HAP-1 (cell line): ENCODE data around the gene C16orf96.
A peak's percentile ranks its signal among the peaks of the same experiment; 100 is the strongest.

Experiments used
- DNase-seq, 2 experiments: peaks; one replicate each; pipeline ENCODE4 v3.0.0-alpha.2; 2016 to 2020; ENCODE audit warnings: low spot score in 2 of 2
- H3K27me3 ChIP-seq: fragments of 250-450 bp; sonication (Bioruptor Pico); 2 replicates; pipeline ENCODE4 v1.5.1; 2020; ENCODE audit warnings: low read depth, mild to moderate bottlenecking, moderate library complexity
- H3K36me3 ChIP-seq: fragments of 250-450 bp; sonication (Bioruptor Pico); replicated peaks from 2 replicates; pipeline ENCODE4 v1.5.1; 2020; ENCODE audit warnings: mild to moderate bottlenecking
- H3K4me1 ChIP-seq: fragments of 250-450 bp; sonication (Bioruptor Pico); 2 replicates; pipeline ENCODE4 v1.5.1; 2020; ENCODE audit warnings: mild to moderate bottlenecking
- H3K4me3 ChIP-seq: fragments of 250-450 bp; sonication (Bioruptor Pico); 2 replicates; pipeline ENCODE4 v1.5.1; 2020; ENCODE audit warnings: mild to moderate bottlenecking, moderate library complexity
- H3K9me3 ChIP-seq: fragments of 250-450 bp; sonication (Bioruptor Pico); 2 replicates; pipeline ENCODE4 v1.5.1; 2020; ENCODE audit warnings: mild to moderate bottlenecking, moderate library complexity
- in situ Hi-C: fragments of 300-500 bp; cut with MboI; formaldehyde crosslinking; loops from 3 replicates; pipeline ENCODE4 v1.14.3; 2020; ENCODE audit warnings: low sequenced_read_pairs, inconsistent platforms, mixed read lengths

The C16orf96 gene

GRCh38 chr16:4515611-4516233 is 40.4 kb upstream of the C16orf96 start:
- Histone ChIP-seq H3K4me1 (no peaks in the 10 kb centered on the region; the same call in 1 of the 2 replicates), H3K9me3 (no peaks in the 10 kb centered on the region), H3K4me3 (no peak overlapping the region), H3K36me3 (peaks cover 20% of the 10 kb centered on the region), H3K27me3 (no peaks in the 10 kb centered on the region)
- in situ Hi-C loops = loop anchor here (5.0 to 10.0 kb wide), 2 partner anchors 72 to 439 kb away; partner anchors contain the start of gene SEC14L5
- no peak for DNase-seq

GRCh38 chr16:4517812-4518680 is 38.1 kb upstream of the C16orf96 start:
- Histone ChIP-seq H3K4me3 (no peak overlapping the region), H3K4me1 (no peaks in the 10 kb centered on the region; the same call in 1 of the 2 replicates), H3K27me3 (no peaks in the 10 kb centered on the region), H3K36me3 (no peaks in the 10 kb centered on the region; the same call in 1 of the 2 replicates), H3K9me3 (no peaks in the 10 kb centered on the region)
- peak; percentile 27 to 65 for DNase-seq
- in situ Hi-C loops = loop anchor here (5.0 to 10.0 kb wide), 2 partner anchors 69 to 437 kb away; partner anchors contain the start of gene SEC14L5

- in situ Hi-C loops = loop anchor here (5.0 to 10.0 kb wide), 2 partner anchors 68 to 435 kb away; partner anchors contain the start of gene SEC14L5
- no peaks in the 10 kb centered on the region; the same call in 1 of the 2 replicates for H3K4me1 ChIP-seq
Measured at GRCh38 chr16:4519274-4520058, 36.7 kb upstream of the C16orf96 start.

GRCh38 chr16:4520913-4521312 is 35.2 kb upstream of the C16orf96 start:
- H3K9me3 ChIP-seq = no peaks in the 10 kb centered on the region
- H3K36me3 ChIP-seq = no peaks in the 10 kb centered on the region; the same call in 1 of the 2 replicates
- in situ Hi-C loops = no loop called here
- no peak for DNase-seq
- no peaks in the 10 kb centered on the region; the same call in 1 of the 2 replicates for H3K4me1 ChIP-seq
- H3K4me3 ChIP-seq = no peak overlapping the region
- H3K27me3 ChIP-seq = no peaks in the 10 kb centered on the region

More at GRCh38 chr16:4519274-4520058, 36.7 kb upstream of the C16orf96 start:
- no peaks in the 10 kb centered on the region; the same call in 1 of the 2 replicates for H3K36me3 ChIP-seq
- H3K4me3 ChIP-seq = no peak overlapping the region
- DNase-seq = no peak
- no peaks in the 10 kb centered on the region for H3K27me3 ChIP-seq
- H3K9me3 ChIP-seq = no peaks in the 10 kb centered on the region

GRCh38 chr16:4522051-4522581 is 34.0 kb upstream of the C16orf96 start:
- H3K36me3 ChIP-seq = no peaks in the 10 kb centered on the region; the same call in 1 of the 2 replicates
- in situ Hi-C loops = no loop called here

GRCh38 chr16:4523686-4524085 is 32.5 kb upstream of the C16orf96 start:
- in situ Hi-C loops = no loop called here
- H3K4me1 ChIP-seq = no peaks in the 10 kb centered on the region
- H3K27me3 ChIP-seq = no peaks in the 10 kb centered on the region
- H3K36me3 ChIP-seq = no peaks in the 10 kb centered on the region; the same call in 1 of the 2 replicates
- H3K4me3 ChIP-seq = no peak overlapping the region
- DNase-seq = no peak
- H3K9me3 ChIP-seq = no peaks in the 10 kb centered on the region

More at GRCh38 chr16:4522051-4522581, 34.0 kb upstream of the C16orf96 start:
- H3K4me3 ChIP-seq = no peak overlapping the region
- H3K4me1 ChIP-seq = no peaks in the 10 kb centered on the region
- H3K9me3 ChIP-seq = no peaks in the 10 kb centered on the region
- no peak for DNase-seq
- H3K27me3 ChIP-seq = no peaks in the 10 kb centered on the region

- H3K36me3 ChIP-seq = no peaks in the 10 kb centered on the region; the same call in 1 of the 2 replicates
- DNase-seq = no peak
- in situ Hi-C loops = no loop called here
Measured at GRCh38 chr16:4524571-4524970, 31.6 kb upstream of the C16orf96 start.

GRCh38 chr16:4525069-4525468 is 31.1 kb upstream of the C16orf96 start:
- Histone ChIP-seq H3K4me1 (no peaks in the 10 kb centered on the region), H3K27me3 (no peaks in the 10 kb centered on the region), H3K9me3 (no peaks in the 10 kb centered on the region)

More at GRCh38 chr16:4524571-4524970, 31.6 kb upstream of the C16orf96 start:
- Histone ChIP-seq H3K4me1 (no peaks in the 10 kb centered on the region), H3K4me3 (no peak overlapping the region), H3K27me3 (no peaks in the 10 kb centered on the region), H3K9me3 (no peaks in the 10 kb centered on the region)

GRCh38 chr16:4525634-4526277 is 30.4 kb upstream of the C16orf96 start:
- Histone ChIP-seq H3K4me3 (no peak overlapping the region), H3K4me1 (no peaks in the 10 kb centered on the region), H3K27me3 (no peaks in the 10 kb centered on the region), H3K9me3 (no peaks in the 10 kb centered on the region), H3K36me3 (no peaks in the 10 kb centered on the region; the same call in 1 of the 2 replicates)
- DNase-seq = no peak
- in situ Hi-C loops = no loop called here

More at GRCh38 chr16:4525069-4525468, 31.1 kb upstream of the C16orf96 start:
- in situ Hi-C loops = no loop called here
- no peak overlapping the region for H3K4me3 ChIP-seq
- H3K36me3 ChIP-seq = no peaks in the 10 kb centered on the region; the same call in 1 of the 2 replicates
- DNase-seq = no peak

- DNase-seq = no peak
Measured at GRCh38 chr16:4529085-4530060, 26.8 kb upstream of the C16orf96 start.

GRCh38 chr16:4531811-4532210 is 24.3 kb upstream of the C16orf96 start:
- Histone ChIP-seq H3K9me3 (no peaks in the 10 kb centered on the region), H3K4me1 (no peaks in the 10 kb centered on the region; the same call in 1 of the 2 replicates), H3K36me3 (peaks cover 4% of the 10 kb centered on the region), H3K27me3 (no peaks in the 10 kb centered on the region), H3K4me3 (no peak overlapping the region)
- in situ Hi-C loops = no loop called here
- DNase-seq = no peak

More at GRCh38 chr16:4529085-4530060, 26.8 kb upstream of the C16orf96 start:
- H3K27me3 ChIP-seq = no peaks in the 10 kb centered on the region
- in situ Hi-C loops = no loop called here
- no peaks in the 10 kb centered on the region for H3K9me3 ChIP-seq
- H3K4me3 ChIP-seq = no peak overlapping the region
- peaks cover 4% of the 10 kb centered on the region for H3K36me3 ChIP-seq
- no peaks in the 10 kb centered on the region for H3K4me1 ChIP-seq

GRCh38 chr16:4532238-4532637 is 23.9 kb upstream of the C16orf96 start:
- DNase-seq = no peak
- H3K4me1 ChIP-seq = peaks cover 3% of the 10 kb centered on the region
- in situ Hi-C loops = no loop called here

More at GRCh38 chr16:4532238-4532637, 23.9 kb upstream of the C16orf96 start:
- Histone ChIP-seq H3K27me3 (no peaks in the 10 kb centered on the region), H3K9me3 (no peaks in the 10 kb centered on the region), H3K36me3 (peaks cover 4% of the 10 kb centered on the region), H3K4me3 (no peak overlapping the region)
